HG02588 (cell line): ENCODE measurements around the gene SHC1.
"Not testable (repeated sequence)": the region's sequence is repeated elsewhere in the genome, so short reads cannot be mapped to it uniquely, and the experiment has no call there.

ENCODE experiments used
- ATAC-seq: cut with Tn5 transposase; IDR thresholded peaks from one replicate; pipeline ENCODE4 v1.9.1; 2021; ENCODE audit warnings: mild to moderate bottlenecking, moderate library complexity; ENCODE audit not compliant: unreplicated experiment

SHC1 gene

GRCh38 chr1:154996966-154997701 lies 26.6 kb upstream of the SHC1 start:
- ATAC-seq: no peak

GRCh38 chr1:154995301-154995983 lies 24.9 kb upstream of the SHC1 start:
- ATAC-seq: not testable (repeated sequence)

- ATAC-seq: no peak
Observed at GRCh38 chr1:154994591-154994990, 24.0 kb upstream of the SHC1 start.

GRCh38 chr1:154994269-154994587 lies 23.7 kb upstream of the SHC1 start:
- ATAC-seq: no peak

GRCh38 chr1:154993572-154994268 lies 23.2 kb upstream of the SHC1 start, which contains the start of gene LENEP:
LENEP (plus strand) TSS chr1:154993586; CDS start chr1:154993608, 22 bp downstream.
- no peak for ATAC-seq

- no peak for ATAC-seq
Observed at GRCh38 chr1:154992721-154993571, 22.4 kb upstream of the SHC1 start.

- ATAC-seq: no peak
Observed at GRCh38 chr1:154990276-154990675, 19.7 kb upstream of the SHC1 start.

GRCh38 chr1:154989195-154989860 lies 18.8 kb upstream of the SHC1 start:
- ATAC-seq: no peak

GRCh38 chr1:154988058-154988954 lies 17.8 kb upstream of the SHC1 start:
- ATAC-seq: no peak

- no peak for ATAC-seq
Observed at GRCh38 chr1:154987326-154987725, 16.8 kb upstream of the SHC1 start.

- ATAC-seq: not testable (repeated sequence)
Observed at GRCh38 chr1:154986736-154987135, 16.2 kb upstream of the SHC1 start.

GRCh38 chr1:154983776-154984466 lies 13.4 kb upstream of the SHC1 start:
- no peak for ATAC-seq

- ATAC-seq: peak; percentile 99
Observed at GRCh38 chr1:154982897-154983648, 12.5 kb upstream of the SHC1 start, which contains the start of gene FLAD1. FLAD1 (plus strand) TSS chr1:154983344; CDS start chr1:154983695, 351 bp downstream.

- ATAC-seq: no peak
Observed at GRCh38 chr1:154982341-154982740, 11.8 kb upstream of the SHC1 start.

- no peak for ATAC-seq
Observed at GRCh38 chr1:154978360-154978759, 7.8 kb upstream of the SHC1 start.

- not testable (repeated sequence) for ATAC-seq
Observed at GRCh38 chr1:154977762-154978161, 7.2 kb upstream of the SHC1 start.

GRCh38 chr1:154975409-154976059 lies 5.0 kb upstream of the SHC1 start:
- no peak for ATAC-seq
